HL-60/S4 treated with retinoic acid at 250 ng/mL for 4 days and 3 days (cell line): ENCODE data around the gene FOXN3.
"Not testable (repeated sequence)": the region's sequence is repeated elsewhere in the genome, so short reads cannot be mapped to it uniquely, and the experiment has no call there.

Source experiments
- in situ Hi-C: fragments of 300-500 bp; cut with MboI; formaldehyde crosslinking; loops from 2 replicates; pipeline ENCODE4 v1.7.0; 2022; ENCODE audit warnings: low sequenced_read_pairs

FOXN3 gene

GRCh38 chr14:89256951-89257350 is 160.1 kb downstream of the FOXN3 start:
- in situ Hi-C loops = no loop called here

GRCh38 chr14:89256283-89256682 is 160.8 kb downstream of the FOXN3 start:
- in situ Hi-C loops = no loop called here

- in situ Hi-C loops = no loop called here
Measured at GRCh38 chr14:89255852-89256251, 161.2 kb downstream of the FOXN3 start.

- in situ Hi-C loops = no loop called here
Measured at GRCh38 chr14:89255012-89255411, 162.0 kb downstream of the FOXN3 start.

- in situ Hi-C loops = no loop called here
Measured at GRCh38 chr14:89254166-89254909, 162.7 kb downstream of the FOXN3 start.

GRCh38 chr14:89252887-89253532 is 164.0 kb downstream of the FOXN3 start:
- in situ Hi-C loops = no loop called here

GRCh38 chr14:89251061-89251460 is 166.0 kb downstream of the FOXN3 start:
- in situ Hi-C loops = no loop called here

GRCh38 chr14:89250655-89250975 is 166.4 kb downstream of the FOXN3 start:
- in situ Hi-C loops = not testable (repeated sequence)

GRCh38 chr14:89249972-89250654 is 166.9 kb downstream of the FOXN3 start:
- in situ Hi-C loops = no loop called here

GRCh38 chr14:89249065-89249695 is 167.9 kb downstream of the FOXN3 start:
- in situ Hi-C loops = no loop called here

GRCh38 chr14:89248411-89249064 is 168.5 kb downstream of the FOXN3 start:
- in situ Hi-C loops = no loop called here

- in situ Hi-C loops = no loop called here
Measured at GRCh38 chr14:89247457-89248122, 169.4 kb downstream of the FOXN3 start.

- in situ Hi-C loops = no loop called here
Measured at GRCh38 chr14:89246290-89246689, 170.7 kb downstream of the FOXN3 start.

- in situ Hi-C loops = no loop called here
Measured at GRCh38 chr14:89245802-89246201, 171.2 kb downstream of the FOXN3 start.

- in situ Hi-C loops = no loop called here
Measured at GRCh38 chr14:89244720-89245119, 172.3 kb downstream of the FOXN3 start.

- in situ Hi-C loops = no loop called here
Measured at GRCh38 chr14:89243741-89244140, 173.3 kb downstream of the FOXN3 start.

GRCh38 chr14:89243286-89243685 is 173.7 kb downstream of the FOXN3 start:
- in situ Hi-C loops = no loop called here

- in situ Hi-C loops = no loop called here
Measured at GRCh38 chr14:89242652-89243279, 174.3 kb downstream of the FOXN3 start.

GRCh38 chr14:89241934-89242651 is 174.9 kb downstream of the FOXN3 start:
- in situ Hi-C loops = no loop called here
